ENCODE data around the gene HNRNPM.

The HNRNPM gene

DNA sequence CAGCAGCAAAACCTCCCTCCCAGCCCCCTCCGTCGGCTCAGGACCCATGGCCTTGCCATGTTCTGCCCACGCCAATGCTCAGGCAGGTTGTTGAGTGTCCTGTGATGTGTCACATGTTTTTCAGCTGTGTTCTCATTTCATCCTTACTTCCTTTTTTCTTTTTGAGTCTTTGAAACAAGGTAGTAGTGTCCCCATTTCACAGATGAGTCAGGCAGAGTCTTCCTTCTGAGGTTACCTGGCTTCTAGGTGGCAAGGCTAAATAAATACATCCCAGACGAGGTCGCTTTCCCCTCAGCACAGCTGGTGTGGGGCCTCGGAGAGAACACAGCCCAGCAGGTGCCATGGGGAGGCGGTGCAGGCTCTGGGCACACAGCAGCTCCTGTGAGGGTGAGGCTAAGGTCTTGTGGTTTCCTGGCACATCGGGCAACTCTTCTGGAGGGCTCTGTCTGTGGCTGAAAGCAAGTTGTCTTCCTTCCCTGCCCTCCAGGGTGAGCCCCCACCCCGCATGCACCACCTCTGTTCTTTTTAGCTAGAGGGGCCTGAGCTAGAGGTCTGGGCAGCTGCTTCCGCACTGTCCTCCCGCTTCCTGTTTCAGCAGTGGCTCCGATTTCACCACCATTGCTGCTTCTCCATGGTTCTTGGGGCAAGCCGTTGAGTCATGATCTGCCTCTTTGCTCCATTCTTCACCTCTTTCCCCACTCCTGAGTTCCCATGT is 42.5 kb downstream of the HNRNPM start:
- DNase-seq (ENCODE audit: extremely low read depth, low read depth): no peak
- TF ChIP-seq, protein P1, sequence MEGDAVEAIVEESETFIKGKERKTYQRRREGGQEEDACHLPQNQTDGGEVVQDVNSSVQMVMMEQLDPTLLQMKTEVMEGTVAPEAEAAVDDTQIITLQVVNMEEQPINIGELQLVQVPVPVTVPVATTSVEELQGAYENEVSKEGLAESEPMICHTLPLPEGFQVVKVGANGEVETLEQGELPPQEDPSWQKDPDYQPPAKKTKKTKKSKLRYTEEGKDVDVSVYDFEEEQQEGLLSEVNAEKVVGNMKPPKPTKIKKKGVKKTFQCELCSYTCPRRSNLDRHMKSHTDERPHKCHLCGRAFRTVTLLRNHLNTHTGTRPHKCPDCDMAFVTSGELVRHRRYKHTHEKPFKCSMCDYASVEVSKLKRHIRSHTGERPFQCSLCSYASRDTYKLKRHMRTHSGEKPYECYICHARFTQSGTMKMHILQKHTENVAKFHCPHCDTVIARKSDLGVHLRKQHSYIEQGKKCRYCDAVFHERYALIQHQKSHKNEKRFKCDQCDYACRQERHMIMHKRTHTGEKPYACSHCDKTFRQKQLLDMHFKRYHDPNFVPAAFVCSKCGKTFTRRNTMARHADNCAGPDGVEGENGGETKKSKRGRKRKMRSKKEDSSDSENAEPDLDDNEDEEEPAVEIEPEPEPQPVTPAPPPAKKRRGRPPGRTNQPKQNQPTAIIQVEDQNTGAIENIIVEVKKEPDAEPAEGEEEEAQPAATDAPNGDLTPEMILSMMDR (IDR thresholded peaks at IDR 0.05; ENCODE audit: low read depth, low read length): no peak

DNA sequence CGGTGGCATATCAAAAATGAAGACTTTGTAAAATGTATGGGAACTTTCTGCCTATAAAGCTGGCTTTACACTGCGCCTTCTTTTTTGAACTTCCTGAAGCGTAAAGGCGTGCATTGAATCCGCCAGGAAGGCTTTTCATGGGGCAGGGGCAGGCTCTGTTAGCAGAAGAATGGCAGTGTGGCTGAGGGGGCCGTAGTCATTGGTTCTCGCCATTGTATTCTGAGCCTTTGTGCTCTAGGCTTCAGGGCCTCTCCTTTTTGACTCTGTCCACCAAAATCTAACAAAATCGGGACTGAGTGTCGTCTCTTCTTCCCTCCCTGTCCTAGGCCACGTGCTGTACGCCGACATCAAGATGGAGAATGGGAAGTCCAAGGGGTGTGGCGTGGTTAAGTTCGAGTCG is 43.6 kb downstream of the HNRNPM start:
- no peak for DNase-seq (ENCODE audit: extremely low read depth, low read depth)
- TF ChIP-seq, protein P1 (IDR thresholded peaks at IDR 0.05; ENCODE audit: low read depth, low read length): no peak

DNA sequence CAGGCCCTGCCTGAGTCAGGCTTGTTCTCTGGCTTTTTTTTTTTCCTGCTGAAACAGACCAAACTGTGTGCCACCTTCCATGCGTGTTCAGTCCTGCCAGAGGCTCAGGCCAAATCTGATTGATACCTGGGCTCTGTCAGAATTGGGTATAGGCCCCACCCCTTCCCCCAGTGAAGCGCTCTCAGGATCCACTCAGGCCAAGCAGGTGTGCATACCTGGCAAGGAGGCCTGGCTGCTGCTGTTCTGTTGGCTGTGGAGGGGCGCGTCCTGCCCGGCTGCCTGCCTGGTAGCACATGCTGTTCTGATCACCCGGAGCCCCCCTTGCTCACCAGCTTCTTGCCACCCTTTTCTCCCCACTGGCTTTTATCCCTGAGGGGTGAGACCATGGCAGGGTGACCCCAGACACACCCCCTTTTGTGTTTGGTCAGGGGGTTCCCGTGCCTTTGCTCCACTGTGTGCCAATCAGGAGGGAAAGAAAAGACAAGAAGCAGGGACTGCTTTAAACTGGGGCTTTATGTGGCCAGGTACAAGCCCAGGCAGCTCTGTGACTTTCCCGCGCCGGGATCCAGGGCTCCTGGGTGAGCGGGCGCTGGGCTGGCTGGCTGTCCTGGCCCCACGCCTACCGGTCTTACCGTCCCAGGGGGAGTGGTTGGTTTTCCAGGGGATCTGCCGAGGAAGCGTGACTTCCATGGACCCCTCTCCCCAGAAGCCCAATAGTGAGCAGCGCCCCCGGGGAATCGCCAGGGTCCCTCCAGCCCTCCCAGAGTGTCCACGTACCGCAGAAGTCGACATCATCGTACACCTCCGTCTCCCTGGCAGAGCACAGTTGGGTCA is 45.0 kb downstream of the HNRNPM start:
- no peak for DNase-seq (ENCODE audit: extremely low read depth, low read depth)
- TF ChIP-seq, protein P1 (IDR thresholded peaks at IDR 0.05; ENCODE audit: low read depth, low read length): no peak

DNA sequence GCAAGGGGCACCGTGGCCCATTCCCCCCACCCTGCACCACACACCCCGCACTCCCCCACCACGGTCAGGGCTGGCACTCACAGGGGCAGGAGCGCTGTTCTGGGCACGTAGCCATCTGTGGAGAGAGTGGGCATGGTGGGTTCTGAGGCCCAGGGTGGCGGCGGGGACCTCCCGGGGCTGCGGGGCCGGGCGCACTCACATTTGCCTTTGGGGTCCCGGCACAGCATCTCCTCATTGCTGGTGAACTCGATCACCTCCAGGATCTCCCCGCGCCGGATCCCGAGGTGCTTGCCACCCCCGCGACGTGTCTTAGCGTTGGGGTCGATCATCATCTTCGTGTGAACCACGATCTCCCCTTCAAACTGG is 45.6 kb downstream of the HNRNPM start:
- DNase-seq (ENCODE audit: extremely low read depth, low read depth): no peak
- TF ChIP-seq, protein P1 (IDR thresholded peaks at IDR 0.05; ENCODE audit: low read depth, low read length): no peak

DNA sequence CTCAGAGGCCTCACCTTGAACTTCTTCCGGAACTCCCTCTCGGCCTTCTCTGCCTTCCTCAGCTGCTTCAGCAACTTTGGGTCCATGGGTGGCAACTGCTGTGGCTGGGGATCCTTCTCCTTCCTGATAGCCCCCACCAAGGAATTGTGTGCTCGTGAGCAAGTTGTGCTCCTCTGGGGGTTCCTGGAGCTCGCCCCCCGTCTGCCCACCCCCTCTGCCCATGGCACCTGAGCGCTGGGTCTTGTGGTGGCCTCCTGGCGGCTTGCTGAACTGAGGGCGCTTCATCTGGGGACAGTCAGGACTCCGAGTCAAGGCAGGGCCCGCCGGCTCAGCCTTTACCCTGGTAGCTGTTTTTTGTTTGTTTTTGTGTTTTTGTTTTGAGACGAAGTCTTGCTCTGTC is 46.1 kb downstream of the HNRNPM start:
- TF ChIP-seq, protein P1 (IDR thresholded peaks at IDR 0.05; ENCODE audit: low read depth, low read length): no peak
- DNase-seq (ENCODE audit: extremely low read depth, low read depth): no peak

DNA sequence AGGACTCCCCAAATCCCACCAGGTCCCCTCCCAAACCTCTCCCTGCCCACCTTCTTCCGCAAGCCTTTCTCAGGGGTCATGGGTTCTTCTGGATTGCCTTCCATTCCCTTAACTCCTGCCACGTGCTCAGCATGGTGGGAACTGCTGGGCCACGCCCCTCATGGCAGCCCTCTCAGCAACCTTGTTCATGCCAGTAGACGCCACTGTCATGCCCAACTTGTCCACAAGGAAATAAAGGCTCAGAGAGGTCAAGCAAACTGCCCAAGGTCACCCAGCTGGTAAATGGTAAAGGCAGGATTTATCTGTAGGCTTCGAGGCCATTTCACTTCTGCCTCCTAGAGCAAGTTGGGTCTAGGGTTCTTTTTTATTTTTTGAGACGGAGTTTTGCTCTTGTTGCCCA is 46.8 kb downstream of the HNRNPM start:
- DNase-seq (ENCODE audit: extremely low read depth, low read depth): no peak
- TF ChIP-seq, protein P1 (IDR thresholded peaks at IDR 0.05; ENCODE audit: low read depth, low read length): no peak

DNA sequence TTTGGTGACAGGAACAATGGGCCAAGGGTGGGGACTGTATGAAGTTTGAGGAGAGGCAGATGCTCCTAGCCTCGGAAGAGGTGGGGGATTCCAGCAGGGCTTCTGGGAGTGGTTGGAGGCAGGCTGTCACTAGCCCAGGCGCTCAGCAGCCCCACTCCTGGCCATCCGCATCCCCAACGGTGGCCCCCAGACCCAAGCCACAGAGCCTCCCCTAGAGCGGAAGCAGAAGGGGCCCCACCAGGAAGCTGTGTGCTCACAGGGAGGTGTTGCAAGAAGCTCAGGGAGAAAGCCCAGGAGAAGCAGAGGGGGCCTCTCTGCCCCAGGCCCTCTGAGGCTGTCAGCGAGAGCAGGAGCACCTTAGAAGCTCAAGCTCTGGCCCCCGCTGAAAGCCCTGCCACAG is 49.4 kb downstream of the HNRNPM start:
- no peak for DNase-seq (ENCODE audit: extremely low read depth, low read depth)

More for the DNA sequence above, 49.4 kb downstream of the HNRNPM start:
- TF ChIP-seq, protein P1 (IDR thresholded peaks at IDR 0.05; ENCODE audit: low read depth, low read length): no peak
